Activated B cell treated with CpG ODN at 0.5 μM for 24 hours (primary cell): ENCODE measurements around the gene KCND2. TPM values are rescaled to one million over a fixed set of nuclear protein-coding genes. Genes with fewer than 3 reads are reported as not detected.

Experiments
- ATAC-seq: fragments of 200-7000 bp; cut with Tn5 transposase; one replicate; pipeline ENCODE4 v1.10.0; 2021; ENCODE audit warnings: low read depth, mild to moderate bottlenecking, moderate library complexity
- CTCF ChIA-PET: fragments of 350-600 bp; sonication (Branson Sonifier 250); formaldehyde crosslinking; loops from one replicate; lab custom pipeline; 2021; ENCODE audit warnings: antibody characterized with exemption; lab: Charles Lee
- POLR2A ChIA-PET: fragments of 350-600 bp; sonication (Branson Sonifier 250); formaldehyde crosslinking; loops from one replicate; lab custom pipeline; 2021; ENCODE audit warnings: antibody characterized with exemption; lab: Charles Lee
- DNase-seq: peaks from one replicate; pipeline ENCODE4 v3.0.0; 2022
- H3K27ac Mint-ChIP-seq: one replicate; pipeline ENCODE4 v1.8.0; 2020; ENCODE audit warnings: mixed read lengths
- H3K27me3 Mint-ChIP-seq: one replicate; pipeline ENCODE4 v1.8.0; 2021; ENCODE audit warnings: mixed read lengths
- H3K36me3 Mint-ChIP-seq: one replicate; pipeline ENCODE4 v1.8.0; 2021; ENCODE audit warnings: low read depth, mixed read lengths
- H3K4me1 Mint-ChIP-seq: one replicate; pipeline ENCODE4 v1.8.0; 2021; ENCODE audit warnings: mixed read lengths
- H3K4me3 Mint-ChIP-seq: one replicate; pipeline ENCODE4 v1.8.0; 2020; ENCODE audit warnings: mild to moderate bottlenecking, mixed read lengths
- H3K9me3 Mint-ChIP-seq: one replicate; pipeline ENCODE4 v1.8.0; 2020; ENCODE audit warnings: mixed read lengths
- CTCF ChIP-seq: fragments of 200-600 bp; IDR thresholded peaks from one replicate; pipeline ENCODE4 v1.8.0; 2022; ENCODE audit warnings: antibody characterized with exemption, mild to moderate bottlenecking
- intact Hi-C: fragments of 100-400 bp; cut with micrococcal nuclease; formaldehyde crosslinking; loops from one replicate; pipeline ENCODE4 v1.15.1; 2024
- total RNA-seq: library from RNA; stranded (reverse); gene quantifications from 2 replicates; pipeline ENCODE4 v1.2.3, GENCODE V29; 2022

KCND2 gene
- total RNA-seq, 1 donor from 2014 or later: not detected

GRCh38 chr7:120442838-120443237 lies 169.9 kb downstream of the KCND2 start:
- H3K9me3 Mint-ChIP-seq: no peaks in the 10 kb centered on the region
- CTCF ChIA-PET: no interaction called here

GRCh38 chr7:120444650-120445049 lies 171.7 kb downstream of the KCND2 start:
- no peak for TF ChIP-seq CTCF
- no peak overlapping the region for H3K4me3 Mint-ChIP-seq
- DNase-seq (no peak), ATAC-seq (no peak)
- no peaks in the 10 kb centered on the region for H3K4me1 Mint-ChIP-seq
- no peaks in the 10 kb centered on the region for H3K27me3 Mint-ChIP-seq
- no peak overlapping the region for H3K27ac Mint-ChIP-seq
- no peaks in the 10 kb centered on the region for H3K36me3 Mint-ChIP-seq
- intact Hi-C loops: no loop called here
- CTCF ChIA-PET: no interaction called here
- POLR2A ChIA-PET: no interaction called here
- H3K9me3 Mint-ChIP-seq: no peaks in the 10 kb centered on the region

More at GRCh38 chr7:120442838-120443237, 169.9 kb downstream of the KCND2 start:
- no peak for DNase-seq
- Mint-ChIP-seq H3K27ac (no peak overlapping the region), H3K4me1 (no peaks in the 10 kb centered on the region), H3K4me3 (no peak overlapping the region), H3K27me3 (no peaks in the 10 kb centered on the region), H3K36me3 (no peaks in the 10 kb centered on the region)
- no peak for ATAC-seq
- TF ChIP-seq CTCF: no peak
- intact Hi-C loops: no loop called here
- POLR2A ChIA-PET: no interaction called here

GRCh38 chr7:120445276-120445675 lies 172.3 kb downstream of the KCND2 start:
- DNase-seq: no peak
- no peak for TF ChIP-seq CTCF
- no peaks in the 10 kb centered on the region for H3K9me3 Mint-ChIP-seq
- no peak overlapping the region for H3K27ac Mint-ChIP-seq
- no peaks in the 10 kb centered on the region for H3K4me1 Mint-ChIP-seq
- ATAC-seq: no peak
- ChIA-PET CTCF (no interaction called here), POLR2A (interaction anchor here (0.5 kb wide), 1 partner anchor 1875 kb away, joined by 3 read pairs; no protein-coding TSS in a partner anchor)
- H3K36me3 Mint-ChIP-seq: no peaks in the 10 kb centered on the region
- H3K27me3 Mint-ChIP-seq: no peaks in the 10 kb centered on the region
- intact Hi-C loops: no loop called here
- no peak overlapping the region for H3K4me3 Mint-ChIP-seq

GRCh38 chr7:120452665-120453064 lies 179.7 kb downstream of the KCND2 start:
- H3K36me3 Mint-ChIP-seq: no peaks in the 10 kb centered on the region
- H3K4me3 Mint-ChIP-seq: no peak overlapping the region
- ChIA-PET CTCF (no interaction called here), POLR2A (no interaction called here)
- H3K4me1 Mint-ChIP-seq: no peaks in the 10 kb centered on the region
- ATAC-seq (no peak), DNase-seq (no peak)
- no peaks in the 10 kb centered on the region for H3K27me3 Mint-ChIP-seq
- H3K9me3 Mint-ChIP-seq: peaks cover 8% of the 10 kb centered on the region
- no peak overlapping the region for H3K27ac Mint-ChIP-seq
- intact Hi-C loops: no loop called here
- no peak for TF ChIP-seq CTCF

GRCh38 chr7:120456699-120457098 lies 183.7 kb downstream of the KCND2 start:
- peaks cover 11% of the 10 kb centered on the region for H3K9me3 Mint-ChIP-seq
- H3K4me1 Mint-ChIP-seq: no peaks in the 10 kb centered on the region
- H3K36me3 Mint-ChIP-seq: no peaks in the 10 kb centered on the region
- no peak for DNase-seq
- H3K4me3 Mint-ChIP-seq: no peak overlapping the region
- TF ChIP-seq CTCF: no peak
- CTCF ChIA-PET: no interaction called here
- no peak overlapping the region for H3K27ac Mint-ChIP-seq
- H3K27me3 Mint-ChIP-seq: no peaks in the 10 kb centered on the region
- ATAC-seq: no peak
- intact Hi-C loops: no loop called here
- POLR2A ChIA-PET: no interaction called here
